MM.1S (cell line): ENCODE results near the gene PNPLA2.
A peak's percentile ranks its signal among the peaks of the same experiment; 100 is the strongest.

Source experiments
- DNase-seq: peaks from one replicate; pipeline ENCODE4 v3.0.0-alpha.2; 2015
- H2AFZ ChIP-seq: fragments of 300-600 bp; sonication (generic); 2 replicates; pipeline ENCODE4 v1.6.0; 2016; ENCODE audit warnings: antibody characterized with exemption, low read length
- H3F3A ChIP-seq: fragments of 300-600 bp; sonication (generic); 2 replicates; pipeline ENCODE4 v1.6.1; 2016; ENCODE audit warnings: mild to moderate bottlenecking, antibody characterized with exemption, low read length, moderate library complexity, mixed read lengths; ENCODE audit not compliant: insufficient read depth
- H3K27ac ChIP-seq: fragments of 300-600 bp; sonication (generic); 2 replicates; pipeline ENCODE4 v1.5.1; 2016; ENCODE audit warnings: mild to moderate bottlenecking, low read length
- H3K27me3 ChIP-seq: fragments of 300-600 bp; sonication (generic); replicated peaks from 2 replicates; pipeline ENCODE4 v1.6.0; 2016; ENCODE audit warnings: low read length; ENCODE audit not compliant: insufficient read depth
- H3K36me3 ChIP-seq: fragments of 300-600 bp; sonication (generic); replicated peaks from 2 replicates; pipeline ENCODE4 v1.6.1; 2016; ENCODE audit warnings: mild to moderate bottlenecking, low read length, mixed read lengths; ENCODE audit not compliant: insufficient read depth
- H3K4me1 ChIP-seq: fragments of 300-600 bp; sonication (generic); 2 replicates; pipeline ENCODE4 v1.6.1; 2016; ENCODE audit warnings: low read length, mixed read lengths
- H3K4me2 ChIP-seq: fragments of 300-600 bp; sonication (generic); 2 replicates; pipeline ENCODE4 v1.6.0; 2016; ENCODE audit warnings: low read depth, low read length
- H3K4me3 ChIP-seq: fragments of 300-600 bp; sonication (generic); 2 replicates; pipeline ENCODE4 v1.5.1; 2016; ENCODE audit warnings: low read length, mixed read lengths
- H3K79me2 ChIP-seq: fragments of 300-600 bp; sonication (generic); 2 replicates; pipeline ENCODE4 v1.6.1; 2016; ENCODE audit warnings: mixed run types, low read length, mixed read lengths
- H3K9ac ChIP-seq: fragments of 300-600 bp; sonication (generic); 2 replicates; pipeline ENCODE4 v1.6.1; 2016; ENCODE audit warnings: low read length, mixed read lengths
- H3K9me2 ChIP-seq: fragments of 300-600 bp; sonication (generic); replicated peaks from 2 replicates; pipeline ENCODE4 v1.6.1; 2016; ENCODE audit warnings: mild to moderate bottlenecking, low read length, mixed read lengths; ENCODE audit not compliant: insufficient read depth
- H3K9me3 ChIP-seq: fragments of 300-600 bp; sonication (generic); replicated peaks from 2 replicates; pipeline ENCODE4 v1.6.1; 2016; ENCODE audit warnings: mild to moderate bottlenecking, low read length, mixed read lengths; ENCODE audit not compliant: insufficient read depth
- H4K20me1 ChIP-seq: fragments of 300-600 bp; sonication (generic); 2 replicates; pipeline ENCODE4 v1.6.1; 2016; ENCODE audit warnings: mild to moderate bottlenecking, low read length, moderate library complexity, mixed read lengths; ENCODE audit not compliant: insufficient read depth
- EZH2 ChIP-seq: fragments of 300-600 bp; sonication (generic); optimal IDR thresholded peaks from 2 replicates; pipeline ENCODE3; 2017; ENCODE audit warnings: low read depth, mild to moderate bottlenecking, antibody characterized with exemption, low read length, mixed read lengths
- EZH2phosphoT487 ChIP-seq: fragments of 300-600 bp; sonication (generic); IDR thresholded peaks from 2 replicates; pipeline ENCODE4 v1.6.1; 2018; ENCODE audit warnings: antibody characterized with exemption, low read length
- TF ChIP-seq, protein P1 (sequence below): fragments of 300-600 bp; sonication (generic); IDR thresholded peaks from 2 replicates; pipeline ENCODE4 v1.5.1; 2016; ENCODE audit warnings: antibody characterized with exemption, low read length, mixed read lengths

Gene PNPLA2

DNA sequence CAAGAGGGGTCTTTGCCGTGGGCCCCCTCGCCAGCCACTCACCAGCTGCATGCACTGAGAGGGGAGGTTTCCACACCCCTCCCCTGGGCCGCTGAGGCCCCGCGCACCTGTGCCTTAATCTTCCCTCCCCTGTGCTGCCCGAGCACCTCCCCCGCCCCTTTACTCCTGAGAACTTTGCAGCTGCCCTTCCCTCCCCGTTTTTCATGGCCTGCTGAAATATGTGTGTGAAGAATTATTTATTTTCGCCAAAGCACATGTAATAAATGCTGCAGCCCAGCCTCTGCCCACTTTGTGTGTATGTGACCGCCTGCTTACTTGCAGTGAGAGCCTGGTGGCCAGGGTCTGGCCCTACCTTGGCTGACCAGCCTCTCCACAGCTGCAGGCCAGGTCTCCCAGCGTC lies 6.2 kb downstream of the PNPLA2 start:
- Histone ChIP-seq H3K27me3 (peaks cover 11% of the 10 kb centered on the region), H3K36me3 (no peaks in the 10 kb centered on the region), H4K20me1 (no peaks in the 10 kb centered on the region), H3K79me2 (peaks cover 17% of the 10 kb centered on the region), H3K4me1 (peaks cover 21% of the 10 kb centered on the region), H3K27ac (no peak overlapping the region), H2AFZ (no peak overlapping the region), H3K9me3 (no peaks in the 10 kb centered on the region), H3K9ac (no peak overlapping the region), H3F3A (peaks cover 8% of the 10 kb centered on the region), H3K9me2 (no peaks in the 10 kb centered on the region), H3K4me3 (no peak overlapping the region), H3K4me2 (no peak overlapping the region)
- DNase-seq = no peak
- TF ChIP-seq, protein P1, sequence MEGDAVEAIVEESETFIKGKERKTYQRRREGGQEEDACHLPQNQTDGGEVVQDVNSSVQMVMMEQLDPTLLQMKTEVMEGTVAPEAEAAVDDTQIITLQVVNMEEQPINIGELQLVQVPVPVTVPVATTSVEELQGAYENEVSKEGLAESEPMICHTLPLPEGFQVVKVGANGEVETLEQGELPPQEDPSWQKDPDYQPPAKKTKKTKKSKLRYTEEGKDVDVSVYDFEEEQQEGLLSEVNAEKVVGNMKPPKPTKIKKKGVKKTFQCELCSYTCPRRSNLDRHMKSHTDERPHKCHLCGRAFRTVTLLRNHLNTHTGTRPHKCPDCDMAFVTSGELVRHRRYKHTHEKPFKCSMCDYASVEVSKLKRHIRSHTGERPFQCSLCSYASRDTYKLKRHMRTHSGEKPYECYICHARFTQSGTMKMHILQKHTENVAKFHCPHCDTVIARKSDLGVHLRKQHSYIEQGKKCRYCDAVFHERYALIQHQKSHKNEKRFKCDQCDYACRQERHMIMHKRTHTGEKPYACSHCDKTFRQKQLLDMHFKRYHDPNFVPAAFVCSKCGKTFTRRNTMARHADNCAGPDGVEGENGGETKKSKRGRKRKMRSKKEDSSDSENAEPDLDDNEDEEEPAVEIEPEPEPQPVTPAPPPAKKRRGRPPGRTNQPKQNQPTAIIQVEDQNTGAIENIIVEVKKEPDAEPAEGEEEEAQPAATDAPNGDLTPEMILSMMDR = no peak
- TF ChIP-seq EZH2 (no peak), EZH2phosphoT487 (no peak)

DNA sequence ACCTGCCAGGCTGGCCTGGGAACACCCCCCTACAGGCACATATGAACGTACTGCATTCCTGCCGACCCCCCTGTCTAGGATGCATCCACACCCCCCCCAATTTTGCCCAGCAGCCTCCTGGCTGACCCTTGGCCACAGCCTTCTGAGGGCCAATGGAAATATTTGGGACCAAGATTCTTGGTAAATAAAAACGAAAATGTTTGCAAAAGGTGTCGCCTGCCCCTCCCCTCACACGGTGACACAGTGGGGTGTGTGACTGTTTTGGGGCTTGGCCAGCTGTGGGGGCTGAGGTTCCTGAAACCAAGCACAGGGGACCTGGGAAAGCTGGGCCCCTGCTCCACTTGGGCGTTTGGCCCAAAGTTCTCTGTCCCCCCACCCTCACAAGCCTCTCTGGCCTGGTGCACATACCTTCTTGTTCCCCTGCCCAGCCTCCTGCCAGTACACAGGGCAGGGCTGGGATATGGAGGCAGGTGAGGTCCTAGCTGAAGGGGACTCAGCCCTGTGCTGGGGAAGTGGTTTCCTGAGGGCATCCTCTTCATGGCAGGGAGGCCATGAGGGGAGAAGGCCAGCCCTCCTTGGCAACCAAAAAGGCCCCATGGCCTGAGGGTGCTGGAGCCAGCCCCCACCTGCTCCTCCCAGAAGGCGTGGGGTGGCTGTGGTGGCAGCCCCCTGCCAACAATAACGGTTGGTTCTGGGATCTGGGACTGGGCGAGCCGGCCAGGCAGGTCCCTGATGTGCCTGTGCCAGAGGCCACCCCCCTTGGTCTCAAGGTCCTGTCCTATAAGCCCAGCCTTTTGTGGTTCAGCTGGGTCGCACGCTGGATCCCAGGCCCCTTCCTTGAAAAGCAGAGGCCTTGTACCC lies 6.9 kb downstream of the PNPLA2 start:
- Histone ChIP-seq H3K27me3 (peaks cover 11% of the 10 kb centered on the region), H3K4me1 (peaks cover 22% of the 10 kb centered on the region), H3K9ac (no peak overlapping the region), H3K9me3 (no peaks in the 10 kb centered on the region), H3K4me3 (no peak overlapping the region), H2AFZ (no peak overlapping the region), H3K36me3 (no peaks in the 10 kb centered on the region), H3K27ac (no peak overlapping the region), H4K20me1 (no peaks in the 10 kb centered on the region), H3K79me2 (peaks cover 11% of the 10 kb centered on the region), H3F3A (peaks cover 8% of the 10 kb centered on the region), H3K4me2 (no peak overlapping the region), H3K9me2 (no peaks in the 10 kb centered on the region)
- no peak for DNase-seq
- TF ChIP-seq EZH2 = no peak

DNA sequence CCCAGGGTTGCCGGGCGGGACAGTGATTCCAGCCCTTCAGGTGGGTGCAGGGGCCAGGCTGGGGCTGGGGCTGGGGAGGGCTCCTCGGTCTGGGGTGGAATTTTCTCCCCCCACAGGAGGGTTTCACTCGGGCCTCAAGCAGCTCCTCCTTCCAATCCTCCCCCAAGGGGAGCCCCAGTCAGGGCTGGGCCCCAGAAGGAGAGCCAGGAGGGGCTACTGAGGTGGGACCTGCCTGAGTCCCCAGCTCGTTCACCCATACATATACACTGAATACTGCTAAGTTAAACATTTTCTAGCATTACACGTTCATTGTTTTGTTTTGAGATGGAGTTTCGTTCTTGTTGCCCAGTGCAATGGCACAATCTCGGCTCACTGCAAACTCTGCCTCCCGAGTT lies 7.5 kb downstream of the PNPLA2 start:
- H3K4me2 ChIP-seq = peak overlapping the region; percentile 94; the same call in 1 of the 2 replicates

More for the DNA sequence above, 7.5 kb downstream of the PNPLA2 start:
- Histone ChIP-seq H3F3A (peaks cover 8% of the 10 kb centered on the region), H3K9me3 (no peaks in the 10 kb centered on the region), H3K27me3 (peaks cover 13% of the 10 kb centered on the region), H3K4me3 (no peak overlapping the region; the same call in 1 of the 2 replicates), H3K36me3 (no peaks in the 10 kb centered on the region), H4K20me1 (no peaks in the 10 kb centered on the region), H3K4me1 (peaks cover 21% of the 10 kb centered on the region), H3K27ac (no peak overlapping the region), H3K9ac (no peak overlapping the region), H3K9me2 (no peaks in the 10 kb centered on the region), H3K79me2 (peaks cover 5% of the 10 kb centered on the region), H2AFZ (no peak overlapping the region)
- TF ChIP-seq EZH2 = no peak
- TF ChIP-seq EZH2phosphoT487 = no peak
- TF ChIP-seq, protein P1 = no peak
- no peak for DNase-seq
